HG02943 (cell line): ENCODE data around the gene HORMAD1.
"Not testable (repeated sequence)": the region's sequence is repeated elsewhere in the genome, so short reads cannot be mapped to it uniquely, and the experiment has no call there.

ENCODE experiments used
- ATAC-seq: cut with Tn5 transposase; IDR thresholded peaks from one replicate; pipeline ENCODE4 v1.9.1; 2021; ENCODE audit warnings: mild to moderate bottlenecking, low read depth, moderate library complexity; ENCODE audit not compliant: unreplicated experiment

Gene HORMAD1

DNA sequence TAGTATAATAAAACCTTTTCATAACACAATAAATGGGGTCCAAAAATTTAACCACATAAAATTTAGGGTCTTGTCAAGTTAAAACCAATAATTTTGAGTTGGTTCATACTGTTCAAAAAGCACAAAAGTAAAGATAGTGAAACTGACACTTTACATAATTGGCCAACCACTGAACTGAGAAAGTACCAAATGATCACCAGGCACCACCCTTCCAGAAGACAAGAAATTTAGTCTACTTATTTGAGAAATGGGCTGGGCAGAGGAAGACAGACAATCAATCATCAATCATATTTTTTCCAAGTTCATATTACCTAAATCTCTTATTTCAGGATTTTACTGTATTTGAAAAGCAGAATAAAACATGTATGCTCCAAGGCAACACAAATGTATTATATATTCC, 17.3 kb downstream of the HORMAD1 start:
- no peak for ATAC-seq

DNA sequence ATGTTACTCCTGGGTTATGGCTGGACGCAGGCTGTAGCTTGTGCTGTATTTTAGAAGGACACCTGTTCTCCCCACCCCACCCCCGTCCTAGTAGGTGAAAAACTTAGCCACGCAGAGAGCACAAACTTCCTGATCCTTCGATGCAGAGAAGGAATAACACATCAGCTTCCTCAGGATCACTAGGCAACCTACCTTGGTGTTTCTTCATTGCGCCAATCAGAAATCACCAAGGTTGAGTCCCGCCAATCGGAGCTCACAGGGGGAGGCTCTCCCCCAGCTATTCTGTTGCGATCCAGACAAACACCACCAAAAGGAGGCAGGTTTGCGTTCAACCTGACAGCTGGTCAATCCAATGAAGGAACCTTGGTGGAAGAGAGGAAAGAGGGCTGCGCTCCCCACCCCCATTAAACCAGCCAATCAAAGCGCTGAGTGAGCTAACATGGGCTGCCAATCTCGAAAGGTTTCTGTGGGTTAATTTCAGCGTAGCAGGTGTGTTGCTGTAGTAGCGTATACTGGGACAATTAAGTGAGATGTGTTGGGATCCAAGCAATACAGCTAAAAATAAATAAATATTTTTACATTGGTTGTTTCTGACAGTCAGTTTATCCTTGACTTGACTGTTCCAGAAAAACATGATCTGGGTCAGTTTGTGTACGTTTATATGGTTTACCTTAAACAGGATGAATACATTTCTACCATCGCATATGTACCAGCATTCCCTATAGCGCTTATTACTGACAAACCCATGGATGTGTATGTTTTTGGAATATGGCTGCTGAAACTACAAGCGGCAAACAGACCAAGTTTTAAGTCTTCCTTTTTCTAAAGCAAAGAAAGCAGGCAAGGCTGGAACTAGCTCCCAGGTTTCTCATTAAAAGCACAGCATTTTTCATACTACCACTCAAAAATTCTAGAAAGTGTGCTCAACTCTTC, 23.4 kb downstream of the HORMAD1 start, which contains the start of gene GOLPH3L:
Gene GOLPH3L (minus strand): TSS at position 160 of the 933 bp plus-strand sequence. CDS start 2,316 bp downstream, outside the sequence.
- ATAC-seq = peak; percentile 97

- no peak for ATAC-seq
Measured at GRCh38 chr1:150696590-150696989, 24.1 kb downstream of the HORMAD1 start.

- ATAC-seq = no peak
Measured at GRCh38 chr1:150696162-150696561, 24.5 kb downstream of the HORMAD1 start.

DNA sequence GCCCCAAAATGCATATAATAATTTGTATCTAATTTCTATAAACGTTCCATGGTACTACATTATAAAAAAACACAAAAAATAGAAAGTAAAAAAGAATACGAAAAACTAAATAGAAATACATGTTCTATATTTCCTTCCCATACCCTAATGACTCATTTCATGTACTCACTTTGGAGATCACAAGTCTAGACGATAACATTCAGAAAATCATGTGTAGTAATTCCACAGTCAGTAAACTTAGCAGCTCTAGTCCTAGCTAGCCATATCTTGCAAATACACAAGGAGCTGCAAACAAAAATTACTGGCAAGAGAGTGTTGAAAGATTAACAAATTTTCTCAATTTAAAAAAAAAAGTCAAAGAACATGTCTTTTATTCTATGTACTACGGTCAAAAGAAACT, 25.1 kb downstream of the HORMAD1 start:
- ATAC-seq = no peak

GRCh38 chr1:150692720-150693119, 28.0 kb downstream of the HORMAD1 start:
- no peak for ATAC-seq

DNA sequence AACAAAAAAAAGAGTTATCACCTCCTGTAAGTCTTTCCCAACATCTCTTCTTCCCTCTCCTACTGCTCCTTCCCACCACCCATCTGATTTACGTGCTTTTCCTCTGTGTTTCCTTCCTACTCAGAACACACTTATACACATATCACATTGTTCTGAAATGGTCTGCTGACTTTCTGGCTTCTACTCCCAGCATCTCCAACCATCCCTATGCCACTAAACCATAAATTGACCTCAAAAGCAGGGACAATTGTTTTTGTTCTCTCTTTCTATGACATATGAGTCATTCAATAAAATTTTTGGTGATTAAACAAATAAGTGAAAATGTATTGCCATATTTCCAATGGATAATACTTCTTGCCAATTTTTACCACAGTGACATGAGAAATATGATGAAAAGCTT, 31.9 kb downstream of the HORMAD1 start:
- no peak for ATAC-seq

GRCh38 chr1:150686275-150686674, 34.4 kb downstream of the HORMAD1 start:
- ATAC-seq = no peak

DNA sequence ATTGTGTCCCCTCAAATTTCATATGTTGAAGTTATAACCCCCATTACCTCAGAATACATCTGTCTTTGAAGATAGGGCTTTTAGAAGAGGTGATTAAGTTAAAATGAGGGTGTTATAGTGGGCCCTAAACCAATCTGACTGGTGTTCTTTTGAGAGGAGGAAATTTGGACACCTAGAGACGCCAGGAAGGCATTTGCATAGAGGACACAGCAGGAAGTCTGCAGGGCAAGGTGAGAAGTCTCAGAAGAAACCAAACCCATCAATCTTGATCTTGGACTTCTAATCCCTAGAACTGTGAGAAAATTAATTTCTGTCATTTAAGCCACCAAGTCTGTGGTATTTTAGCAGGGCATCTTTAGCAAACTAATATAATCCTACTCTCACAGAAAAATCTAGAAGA, 36.8 kb downstream of the HORMAD1 start:
- no peak for ATAC-seq

DNA sequence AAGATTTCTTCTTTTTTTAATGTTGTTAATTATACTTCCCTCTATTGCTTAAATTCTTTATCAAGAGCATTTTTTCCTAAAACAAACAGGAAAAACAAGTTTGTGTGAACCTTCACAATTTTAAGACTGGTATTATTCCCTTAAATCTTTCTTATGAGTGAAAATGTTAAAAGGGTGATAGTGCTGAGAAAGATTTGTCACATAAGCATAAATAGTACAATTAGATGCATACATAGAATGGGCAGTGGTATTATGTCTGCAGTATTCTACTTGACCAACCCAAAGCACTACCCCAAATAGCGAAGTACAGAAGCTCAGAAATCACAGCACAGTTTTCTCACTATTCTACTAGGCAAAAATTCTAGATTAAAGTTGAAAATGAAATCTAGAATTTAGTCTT, 41.7 kb downstream of the HORMAD1 start:
- ATAC-seq = no peak

- no peak for ATAC-seq
Measured at GRCh38 chr1:150674881-150675280, 45.8 kb downstream of the HORMAD1 start.

DNA sequence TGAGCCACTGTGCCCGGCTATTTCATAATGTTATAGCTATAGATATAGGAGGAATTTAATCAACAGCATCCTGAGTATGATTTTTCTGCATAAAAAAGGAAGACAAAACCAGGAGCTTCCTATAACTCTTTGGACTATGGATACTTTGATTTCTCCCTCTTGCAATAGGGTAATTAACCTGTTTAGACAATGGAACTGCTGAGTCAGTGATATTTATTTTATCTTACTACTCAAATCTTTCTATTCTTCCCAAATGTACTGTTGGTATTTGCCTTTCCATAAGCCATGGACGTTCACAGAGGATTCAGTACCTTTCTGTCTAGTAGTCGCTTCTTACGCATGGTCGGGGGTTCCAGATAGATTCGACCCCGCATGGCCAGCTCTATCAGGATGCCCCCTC, 57.4 kb downstream of the HORMAD1 start:
- no peak for ATAC-seq

- ATAC-seq = no peak
Measured at GRCh38 chr1:150662811-150663210, 57.9 kb downstream of the HORMAD1 start.

- no peak for ATAC-seq
Measured at GRCh38 chr1:150661156-150661555, 59.5 kb downstream of the HORMAD1 start.

GRCh38 chr1:150660584-150660983, 60.1 kb downstream of the HORMAD1 start:
- ATAC-seq = no peak

GRCh38 chr1:150657064-150657463, 63.6 kb downstream of the HORMAD1 start:
- ATAC-seq = not testable (repeated sequence)

- ATAC-seq = not testable (repeated sequence)
Measured at GRCh38 chr1:150654635-150655034, 66.1 kb downstream of the HORMAD1 start.

GRCh38 chr1:150650193-150650592, 70.5 kb downstream of the HORMAD1 start:
- no peak for ATAC-seq

GRCh38 chr1:150649441-150650075, 71.1 kb downstream of the HORMAD1 start:
- no peak for ATAC-seq
